Neural cell (in vitro differentiated cells): Measurements from ENCODE around the gene TUBE1. TPM values are rescaled to one million over a fixed set of nuclear protein-coding genes. Genes with fewer than 3 reads are reported as not detected.

Experiments used
- H2AFZ ChIP-seq: fragments of 200-600, 300-800 bp; sonication (generic), shearing (Covaris generic); 2 replicates; pipeline ENCODE4 v1.6.0; 2014; ENCODE audit warnings: low read depth, mild to moderate bottlenecking, antibody characterized with exemption, low read length, moderate library complexity
- H3F3A ChIP-seq: fragments of 200-600 bp; shearing (Covaris generic); 2 replicates; pipeline ENCODE4 v1.6.1; 2016; ENCODE audit warnings: mild to moderate bottlenecking, moderate library complexity, mixed read lengths, antibody characterized with exemption, low read length; ENCODE audit not compliant: insufficient read depth, poor library complexity, severe bottlenecking
- H3K27ac ChIP-seq: fragments of 200-600, 300-800 bp; sonication (generic), shearing (Covaris generic); 2 replicates; pipeline ENCODE4 v1.5.1; 2014; ENCODE audit warnings: mild to moderate bottlenecking, low read length, moderate library complexity
- H3K27me3 ChIP-seq: fragments of 300-800, 200-600 bp; sonication (generic), shearing (Covaris generic); 2 replicates; pipeline ENCODE4 v1.6.0; 2014; ENCODE audit warnings: mild to moderate bottlenecking, low read depth, low read length, moderate library complexity; ENCODE audit not compliant: insufficient read depth
- H3K36me3 ChIP-seq: fragments of 300-800, 200-600 bp; sonication (generic), shearing (Covaris generic); 2 replicates; pipeline ENCODE4 v1.5.1; 2014; ENCODE audit warnings: mild to moderate bottlenecking, antibody characterized with exemption, low read length, moderate library complexity; ENCODE audit not compliant: insufficient read depth
- H3K4me2 ChIP-seq: fragments of 300-800, 200-600 bp; sonication (generic), shearing (Covaris generic); 2 replicates; pipeline ENCODE4 v1.6.0; 2014; ENCODE audit warnings: mild to moderate bottlenecking, low read length
- H3K4me3 ChIP-seq: fragments of 300-800, 200-600 bp; sonication (generic), shearing (Covaris generic); 2 replicates; pipeline ENCODE4 v1.5.1; 2014; ENCODE audit warnings: mild to moderate bottlenecking, low read length, moderate library complexity
- H3K79me2 ChIP-seq: fragments of 200-600 bp; shearing (Covaris generic); replicated peaks from 2 replicates; pipeline ENCODE4 v1.6.0; 2014; ENCODE audit warnings: mild to moderate bottlenecking, low read length, moderate library complexity; ENCODE audit not compliant: insufficient read depth
- H3K9ac ChIP-seq: fragments of 300-800, 200-600 bp; sonication (generic), shearing (Covaris generic); 2 replicates; pipeline ENCODE4 v1.6.1; 2016; ENCODE audit warnings: mild to moderate bottlenecking, low read length, mixed read lengths
- H3K9me2 ChIP-seq: fragments of 200-600 bp; shearing (Covaris generic); 2 replicates; pipeline ENCODE4 v1.6.1; 2016; ENCODE audit warnings: mild to moderate bottlenecking, low read length, mixed read lengths; ENCODE audit not compliant: insufficient read depth
- H3K9me3 ChIP-seq: fragments of 200-600, 300-800 bp; sonication (generic), shearing (Covaris generic); 2 replicates; pipeline ENCODE4 v1.6.1; 2016; ENCODE audit warnings: mild to moderate bottlenecking, mixed run types, low read length, moderate library complexity, mixed read lengths
- H4K20me1 ChIP-seq: fragments of 200-600 bp; shearing (Covaris generic); 2 replicates; pipeline ENCODE4 v1.6.1; 2016; ENCODE audit warnings: mild to moderate bottlenecking, mixed run types; ENCODE audit not compliant: insufficient read depth
- EP300 ChIP-seq: fragments of 450-650 bp; conservative IDR thresholded peaks from 2 replicates; pipeline ENCODE4 v1.6.1; 2014; ENCODE audit warnings: antibody characterized with exemption, mild to moderate bottlenecking, moderate library complexity; ENCODE audit not compliant: poor library complexity, severe bottlenecking
- EZH2 ChIP-seq: fragments of 200-600, 300-800 bp; shearing (Covaris generic), sonication (generic); IDR thresholded peaks from 2 replicates; pipeline ENCODE4 v1.6.1; 2014; ENCODE audit warnings: antibody characterized with exemption, low read length, borderline replicate concordance, mild to moderate bottlenecking; ENCODE audit not compliant: insufficient read depth, poor library complexity, severe bottlenecking
- MXI1 ChIP-seq: fragments of 450-650 bp; conservative IDR thresholded peaks from 2 replicates; pipeline ENCODE4 v1.6.1; 2014; ENCODE audit warnings: antibody characterized with exemption, mild to moderate bottlenecking; ENCODE audit not compliant: poor library complexity, severe bottlenecking
- POLR2AphosphoS5 ChIP-seq: IDR thresholded peaks from 2 replicates; pipeline ENCODE4 v1.6.1; 2012
- RAD21 ChIP-seq: fragments of 450-650 bp; conservative IDR thresholded peaks from 2 replicates; pipeline ENCODE4 v1.6.1; 2014; ENCODE audit warnings: antibody characterized with exemption, mild to moderate bottlenecking, moderate library complexity
- SMC3 ChIP-seq: fragments of 450-650 bp; conservative IDR thresholded peaks from 2 replicates; pipeline ENCODE4 v1.6.1; 2014; ENCODE audit warnings: antibody characterized with exemption, mild to moderate bottlenecking, moderate library complexity; ENCODE audit not compliant: poor library complexity
- TAF1 ChIP-seq: IDR thresholded peaks from 2 replicates; pipeline ENCODE4 v1.6.1; 2012; ENCODE audit warnings: low read depth
- polyA plus RNA-seq: library from polyadenylated mRNA; depleted of rRNA; stranded (reverse); fragments of >200 nt; gene quantifications from 2 replicates; pipeline ENCODE4 v1.2.3, GENCODE V29; 2014
- TF ChIP-seq, protein P1 (sequence below): fragments of 450-650 bp; IDR thresholded peaks from 2 replicates; pipeline ENCODE4 v1.5.1; 2014; ENCODE audit warnings: antibody characterized with exemption, mild to moderate bottlenecking, moderate library complexity; ENCODE audit not compliant: poor library complexity, severe bottlenecking
- TF ChIP-seq, protein P2 (sequence below): IDR thresholded peaks from 2 replicates; pipeline ENCODE4 v1.6.1; 2012; ENCODE audit warnings: borderline replicate concordance

TUBE1 gene
- polyA plus RNA-seq, 1 donor from 2014 or later = 180 TPM

DNA sequence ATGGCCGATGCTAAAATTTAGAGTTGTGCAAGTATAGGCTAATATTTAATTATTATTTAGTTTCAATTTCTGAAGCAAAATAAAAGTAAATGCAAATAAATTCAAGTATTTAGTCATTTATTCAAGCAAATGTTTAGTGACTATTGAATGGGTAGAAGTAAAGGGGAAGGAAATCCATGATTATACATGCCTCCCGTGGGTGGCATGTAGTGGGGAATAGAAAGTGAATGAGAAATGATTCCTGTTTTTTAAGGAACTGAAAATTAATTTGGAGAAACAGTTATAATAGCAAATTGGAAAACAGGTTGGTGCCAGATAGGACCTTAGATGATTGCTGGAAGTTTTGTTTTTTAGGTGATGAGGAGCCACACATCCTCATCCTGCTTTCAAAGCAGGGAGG lies 35.5 kb upstream of the TUBE1 start:
- no peaks in the 10 kb centered on the region for H3K79me2 ChIP-seq
- no peak for TF ChIP-seq EP300
- TF ChIP-seq MXI1 = no peak
- TF ChIP-seq TAF1 = no peak
- TF ChIP-seq, protein P1, sequence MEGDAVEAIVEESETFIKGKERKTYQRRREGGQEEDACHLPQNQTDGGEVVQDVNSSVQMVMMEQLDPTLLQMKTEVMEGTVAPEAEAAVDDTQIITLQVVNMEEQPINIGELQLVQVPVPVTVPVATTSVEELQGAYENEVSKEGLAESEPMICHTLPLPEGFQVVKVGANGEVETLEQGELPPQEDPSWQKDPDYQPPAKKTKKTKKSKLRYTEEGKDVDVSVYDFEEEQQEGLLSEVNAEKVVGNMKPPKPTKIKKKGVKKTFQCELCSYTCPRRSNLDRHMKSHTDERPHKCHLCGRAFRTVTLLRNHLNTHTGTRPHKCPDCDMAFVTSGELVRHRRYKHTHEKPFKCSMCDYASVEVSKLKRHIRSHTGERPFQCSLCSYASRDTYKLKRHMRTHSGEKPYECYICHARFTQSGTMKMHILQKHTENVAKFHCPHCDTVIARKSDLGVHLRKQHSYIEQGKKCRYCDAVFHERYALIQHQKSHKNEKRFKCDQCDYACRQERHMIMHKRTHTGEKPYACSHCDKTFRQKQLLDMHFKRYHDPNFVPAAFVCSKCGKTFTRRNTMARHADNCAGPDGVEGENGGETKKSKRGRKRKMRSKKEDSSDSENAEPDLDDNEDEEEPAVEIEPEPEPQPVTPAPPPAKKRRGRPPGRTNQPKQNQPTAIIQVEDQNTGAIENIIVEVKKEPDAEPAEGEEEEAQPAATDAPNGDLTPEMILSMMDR = no peak
- TF ChIP-seq, protein P2, sequence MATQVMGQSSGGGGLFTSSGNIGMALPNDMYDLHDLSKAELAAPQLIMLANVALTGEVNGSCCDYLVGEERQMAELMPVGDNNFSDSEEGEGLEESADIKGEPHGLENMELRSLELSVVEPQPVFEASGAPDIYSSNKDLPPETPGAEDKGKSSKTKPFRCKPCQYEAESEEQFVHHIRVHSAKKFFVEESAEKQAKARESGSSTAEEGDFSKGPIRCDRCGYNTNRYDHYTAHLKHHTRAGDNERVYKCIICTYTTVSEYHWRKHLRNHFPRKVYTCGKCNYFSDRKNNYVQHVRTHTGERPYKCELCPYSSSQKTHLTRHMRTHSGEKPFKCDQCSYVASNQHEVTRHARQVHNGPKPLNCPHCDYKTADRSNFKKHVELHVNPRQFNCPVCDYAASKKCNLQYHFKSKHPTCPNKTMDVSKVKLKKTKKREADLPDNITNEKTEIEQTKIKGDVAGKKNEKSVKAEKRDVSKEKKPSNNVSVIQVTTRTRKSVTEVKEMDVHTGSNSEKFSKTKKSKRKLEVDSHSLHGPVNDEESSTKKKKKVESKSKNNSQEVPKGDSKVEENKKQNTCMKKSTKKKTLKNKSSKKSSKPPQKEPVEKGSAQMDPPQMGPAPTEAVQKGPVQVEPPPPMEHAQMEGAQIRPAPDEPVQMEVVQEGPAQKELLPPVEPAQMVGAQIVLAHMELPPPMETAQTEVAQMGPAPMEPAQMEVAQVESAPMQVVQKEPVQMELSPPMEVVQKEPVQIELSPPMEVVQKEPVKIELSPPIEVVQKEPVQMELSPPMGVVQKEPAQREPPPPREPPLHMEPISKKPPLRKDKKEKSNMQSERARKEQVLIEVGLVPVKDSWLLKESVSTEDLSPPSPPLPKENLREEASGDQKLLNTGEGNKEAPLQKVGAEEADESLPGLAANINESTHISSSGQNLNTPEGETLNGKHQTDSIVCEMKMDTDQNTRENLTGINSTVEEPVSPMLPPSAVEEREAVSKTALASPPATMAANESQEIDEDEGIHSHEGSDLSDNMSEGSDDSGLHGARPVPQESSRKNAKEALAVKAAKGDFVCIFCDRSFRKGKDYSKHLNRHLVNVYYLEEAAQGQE = no peak
- no peak for TF ChIP-seq POLR2AphosphoS5
- no peak for TF ChIP-seq SMC3
- no peak for TF ChIP-seq RAD21
- no peak for TF ChIP-seq EZH2
- no peak overlapping the region for H3K4me3 ChIP-seq
- no peak overlapping the region for H3K9ac ChIP-seq
- H4K20me1 ChIP-seq = no peaks in the 10 kb centered on the region
- H3K9me2 ChIP-seq = no peaks in the 10 kb centered on the region
- H3K4me2 ChIP-seq = no peak overlapping the region
- no peaks in the 10 kb centered on the region for H3K27me3 ChIP-seq
- H3K36me3 ChIP-seq = no peaks in the 10 kb centered on the region
- H3K27ac ChIP-seq = no peak overlapping the region
- H2AFZ ChIP-seq = no peak overlapping the region
- no peaks in the 10 kb centered on the region for H3K9me3 ChIP-seq
- H3F3A ChIP-seq = no peaks in the 10 kb centered on the region

DNA sequence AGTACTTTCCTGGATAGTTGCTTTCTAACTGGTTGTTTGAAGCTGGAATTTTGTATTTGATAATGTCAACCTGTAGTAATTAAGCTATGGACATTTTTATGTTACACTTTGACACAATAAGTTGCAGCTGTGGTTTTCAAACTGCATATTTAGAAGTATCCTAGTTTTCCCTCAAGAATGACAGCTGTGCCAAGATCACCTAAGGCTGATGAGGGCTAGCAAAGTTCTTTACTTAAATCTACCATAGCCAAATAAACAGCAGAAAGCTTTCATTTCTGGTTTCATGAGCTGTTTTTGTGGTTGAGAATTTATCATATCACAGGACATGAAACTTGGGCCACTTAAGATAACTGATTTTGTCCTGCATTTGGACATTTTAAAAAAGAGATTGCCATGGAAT lies 30.8 kb upstream of the TUBE1 start:
- Histone ChIP-seq H2AFZ (no peak overlapping the region), H3K36me3 (no peaks in the 10 kb centered on the region), H3K9ac (no peak overlapping the region), H3F3A (no peaks in the 10 kb centered on the region), H3K27ac (no peak overlapping the region), H4K20me1 (no peaks in the 10 kb centered on the region), H3K4me2 (no peak overlapping the region), H3K4me3 (no peak overlapping the region), H3K79me2 (no peaks in the 10 kb centered on the region), H3K9me2 (no peaks in the 10 kb centered on the region), H3K27me3 (no peaks in the 10 kb centered on the region), H3K9me3 (no peaks in the 10 kb centered on the region)
- TF ChIP-seq EP300 = no peak

DNA sequence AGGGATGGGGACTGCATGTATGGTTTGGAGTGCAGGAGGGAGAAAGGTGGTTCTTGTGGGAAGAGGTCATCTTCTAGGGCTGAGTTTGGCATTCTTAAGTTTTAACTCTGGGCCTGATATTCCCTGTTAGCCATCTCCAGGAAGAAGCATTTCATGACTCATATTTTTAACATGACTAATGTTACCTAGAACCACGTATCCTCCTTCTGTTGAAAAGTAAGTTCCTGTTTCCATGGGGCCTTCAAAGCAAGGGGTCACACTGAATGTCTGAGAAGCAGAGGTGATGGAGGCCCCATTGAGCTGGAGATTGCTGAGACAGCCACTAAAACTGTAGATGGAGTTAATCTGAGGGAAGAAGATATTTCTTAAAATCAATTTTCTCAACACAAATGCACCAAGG lies 30.3 kb upstream of the TUBE1 start:
- H3F3A ChIP-seq = no peaks in the 10 kb centered on the region
- no peaks in the 10 kb centered on the region for H3K27me3 ChIP-seq
- H4K20me1 ChIP-seq = no peaks in the 10 kb centered on the region
- no peak overlapping the region for H3K9ac ChIP-seq
- no peak overlapping the region for H3K4me2 ChIP-seq
- no peak overlapping the region for H3K27ac ChIP-seq
- no peaks in the 10 kb centered on the region for H3K9me2 ChIP-seq
- no peaks in the 10 kb centered on the region for H3K9me3 ChIP-seq
- TF ChIP-seq EP300 (no peak), RAD21 (no peak), TAF1 (no peak), POLR2AphosphoS5 (no peak), MXI1 (no peak), EZH2 (no peak), SMC3 (no peak)
- TF ChIP-seq, protein P1 = no peak
- TF ChIP-seq, protein P2 = no peak
- H3K4me3 ChIP-seq = no peak overlapping the region
- no peak overlapping the region for H2AFZ ChIP-seq
- H3K36me3 ChIP-seq = no peaks in the 10 kb centered on the region
- H3K79me2 ChIP-seq = no peaks in the 10 kb centered on the region
